Measurements from ENCODE around the gene AGAP1.

Gene AGAP1

DNA sequence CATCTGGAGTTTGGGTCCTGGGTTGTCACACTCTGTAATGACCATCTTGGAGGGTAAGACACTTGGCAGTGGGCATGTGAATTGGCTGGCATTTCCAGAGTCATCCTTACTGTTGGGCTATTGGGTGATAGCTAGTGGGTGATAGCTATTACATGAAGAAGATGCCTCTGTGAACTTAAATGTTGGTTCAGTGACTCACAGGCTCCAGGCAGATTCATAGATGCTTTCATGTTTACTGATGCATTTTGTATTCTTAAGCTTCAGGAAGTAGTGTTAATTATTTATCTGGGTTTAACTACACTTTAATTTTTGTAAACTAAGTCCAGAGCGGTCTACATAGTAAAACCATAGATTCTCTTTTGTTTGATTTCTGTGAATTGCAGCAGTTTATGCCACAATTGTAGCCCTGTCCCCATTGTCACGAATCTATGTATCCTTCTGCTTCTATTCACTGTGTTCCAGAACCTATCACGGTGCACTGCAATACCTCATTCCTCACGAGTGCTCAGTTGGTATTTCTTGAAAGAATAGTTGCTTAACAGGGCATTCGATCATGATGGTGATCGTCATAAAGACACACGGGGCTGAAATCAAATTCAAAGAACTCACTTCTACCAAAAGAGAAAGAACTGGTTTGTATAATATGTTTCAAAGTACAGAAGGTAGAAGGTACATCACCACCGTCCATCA lies 594.7 kb downstream of the AGAP1 start:
- TF ChIP-seq POLR2AphosphoS5 (IDR thresholded peaks at IDR 0.05; ENCODE audit: low read depth, low read length) (no peak), FOXP2 (optimal IDR thresholded peaks at IDR 0.05; ENCODE audit: borderline replicate concordance, extremely low read depth, extremely low read length, insufficient read depth) (no peak), TAF1 (IDR thresholded peaks at IDR 0.05; ENCODE audit: borderline replicate concordance, insufficient read depth, low read length) (no peak)
- TF ChIP-seq, protein P1, sequence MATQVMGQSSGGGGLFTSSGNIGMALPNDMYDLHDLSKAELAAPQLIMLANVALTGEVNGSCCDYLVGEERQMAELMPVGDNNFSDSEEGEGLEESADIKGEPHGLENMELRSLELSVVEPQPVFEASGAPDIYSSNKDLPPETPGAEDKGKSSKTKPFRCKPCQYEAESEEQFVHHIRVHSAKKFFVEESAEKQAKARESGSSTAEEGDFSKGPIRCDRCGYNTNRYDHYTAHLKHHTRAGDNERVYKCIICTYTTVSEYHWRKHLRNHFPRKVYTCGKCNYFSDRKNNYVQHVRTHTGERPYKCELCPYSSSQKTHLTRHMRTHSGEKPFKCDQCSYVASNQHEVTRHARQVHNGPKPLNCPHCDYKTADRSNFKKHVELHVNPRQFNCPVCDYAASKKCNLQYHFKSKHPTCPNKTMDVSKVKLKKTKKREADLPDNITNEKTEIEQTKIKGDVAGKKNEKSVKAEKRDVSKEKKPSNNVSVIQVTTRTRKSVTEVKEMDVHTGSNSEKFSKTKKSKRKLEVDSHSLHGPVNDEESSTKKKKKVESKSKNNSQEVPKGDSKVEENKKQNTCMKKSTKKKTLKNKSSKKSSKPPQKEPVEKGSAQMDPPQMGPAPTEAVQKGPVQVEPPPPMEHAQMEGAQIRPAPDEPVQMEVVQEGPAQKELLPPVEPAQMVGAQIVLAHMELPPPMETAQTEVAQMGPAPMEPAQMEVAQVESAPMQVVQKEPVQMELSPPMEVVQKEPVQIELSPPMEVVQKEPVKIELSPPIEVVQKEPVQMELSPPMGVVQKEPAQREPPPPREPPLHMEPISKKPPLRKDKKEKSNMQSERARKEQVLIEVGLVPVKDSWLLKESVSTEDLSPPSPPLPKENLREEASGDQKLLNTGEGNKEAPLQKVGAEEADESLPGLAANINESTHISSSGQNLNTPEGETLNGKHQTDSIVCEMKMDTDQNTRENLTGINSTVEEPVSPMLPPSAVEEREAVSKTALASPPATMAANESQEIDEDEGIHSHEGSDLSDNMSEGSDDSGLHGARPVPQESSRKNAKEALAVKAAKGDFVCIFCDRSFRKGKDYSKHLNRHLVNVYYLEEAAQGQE (IDR thresholded peaks at IDR 0.05; ENCODE audit: insufficient read depth in 1 of 2, low read depth in 2 of 2, low read length in 2 of 2), result no peak

DNA sequence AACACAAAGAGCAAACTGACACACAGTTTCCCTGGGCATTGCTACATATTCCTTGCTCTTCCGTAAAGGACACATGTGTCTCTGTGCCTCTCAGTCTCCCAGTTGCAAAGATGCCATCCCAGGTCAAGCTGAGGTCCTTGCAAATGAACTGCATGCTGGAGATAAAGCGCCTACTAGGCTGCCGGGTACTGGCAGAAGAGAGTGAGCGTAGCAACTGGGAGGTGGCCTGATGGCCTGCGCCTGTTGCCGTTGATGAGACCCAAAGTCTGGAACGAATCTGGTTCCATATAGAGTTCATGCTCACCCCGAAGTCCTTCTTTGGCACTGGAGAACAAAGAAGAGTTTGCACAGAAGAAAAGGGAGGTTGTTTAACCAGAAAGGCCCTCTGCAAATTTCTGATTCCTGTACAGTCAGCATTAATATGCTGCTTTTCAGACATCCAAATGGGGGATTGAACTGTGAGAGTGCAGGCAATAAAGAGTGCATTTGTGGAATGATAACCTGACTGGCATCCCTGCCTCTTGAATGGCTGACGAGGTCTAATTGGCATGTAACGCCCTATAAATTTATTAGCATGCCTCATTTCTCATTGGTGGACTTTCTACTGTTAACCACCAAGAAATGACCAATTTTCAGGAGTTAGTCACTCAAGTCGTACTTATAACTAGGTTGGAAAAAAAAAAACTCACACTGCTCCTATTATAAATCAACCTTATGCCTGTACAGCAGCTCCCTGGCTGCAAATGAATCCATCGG lies 595.6 kb downstream of the AGAP1 start:
- TF ChIP-seq SIN3A (IDR thresholded peaks at IDR 0.05; ENCODE audit: borderline replicate concordance, insufficient read depth, low read length) (no peak), POLR2AphosphoS5 (IDR thresholded peaks at IDR 0.05; ENCODE audit: low read depth, low read length) (no peak), FOXP2 (optimal IDR thresholded peaks at IDR 0.05; ENCODE audit: borderline replicate concordance, extremely low read depth, extremely low read length, insufficient read depth) (no peak), TAF1 (IDR thresholded peaks at IDR 0.05; ENCODE audit: borderline replicate concordance, insufficient read depth, low read length) (no peak)
- TF ChIP-seq, protein P1 (IDR thresholded peaks at IDR 0.05; ENCODE audit: insufficient read depth in 1 of 2, low read depth in 2 of 2, low read length in 2 of 2), result no peak

DNA sequence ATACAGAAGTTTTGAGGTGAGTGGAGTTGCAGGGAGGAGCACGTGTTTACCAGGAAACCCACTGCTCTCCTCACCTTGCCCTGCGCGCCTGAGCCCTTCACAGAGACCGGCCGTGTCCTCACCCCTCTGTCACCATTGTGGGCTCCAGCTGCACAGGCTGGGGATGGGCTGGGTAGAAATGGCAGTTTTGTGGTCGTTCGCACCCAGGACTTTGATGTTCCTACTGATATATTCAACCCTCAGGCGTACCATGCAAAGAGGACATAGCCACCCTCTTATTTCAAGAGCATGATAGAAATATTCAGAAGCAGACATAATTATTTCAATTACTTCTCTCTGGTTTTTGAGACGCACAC lies 596.2 kb downstream of the AGAP1 start:
- TF ChIP-seq POLR2AphosphoS5 (IDR thresholded peaks at IDR 0.05; ENCODE audit: low read depth, low read length), result no peak
- TF ChIP-seq FOXP2 (optimal IDR thresholded peaks at IDR 0.05; ENCODE audit: borderline replicate concordance, extremely low read depth, extremely low read length, insufficient read depth), result no peak
- TF ChIP-seq, protein P1 (IDR thresholded peaks at IDR 0.05; ENCODE audit: insufficient read depth in 1 of 2, low read depth in 2 of 2, low read length in 2 of 2), result no peak
- no peak for TF ChIP-seq SIN3A (IDR thresholded peaks at IDR 0.05; ENCODE audit: borderline replicate concordance, insufficient read depth, low read length)
- TF ChIP-seq TAF1 (IDR thresholded peaks at IDR 0.05; ENCODE audit: borderline replicate concordance, insufficient read depth, low read length), result no peak

DNA sequence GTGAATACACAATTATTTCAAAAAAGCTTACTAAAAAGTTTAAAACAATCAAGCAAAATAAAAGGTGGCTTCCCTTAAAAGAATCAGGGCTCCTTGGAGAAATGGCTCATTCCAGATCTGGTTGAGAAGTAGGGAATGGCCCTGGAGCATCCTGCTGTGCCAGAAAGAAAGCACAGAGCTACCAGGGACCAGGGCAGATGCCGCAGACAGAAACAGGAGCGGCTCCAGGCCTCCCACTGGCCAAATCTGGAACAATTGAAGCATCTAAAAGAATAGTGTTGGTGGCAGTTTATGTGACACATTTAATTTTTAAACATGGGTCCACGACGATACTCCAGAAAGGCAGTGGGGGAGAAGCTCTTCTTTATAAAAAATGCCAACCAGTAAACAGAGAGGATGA lies 598.9 kb downstream of the AGAP1 start:
- TF ChIP-seq TAF1 (IDR thresholded peaks at IDR 0.05; ENCODE audit: borderline replicate concordance, insufficient read depth, low read length) (no peak), FOXP2 (optimal IDR thresholded peaks at IDR 0.05; ENCODE audit: borderline replicate concordance, extremely low read depth, extremely low read length, insufficient read depth) (no peak), SIN3A (IDR thresholded peaks at IDR 0.05; ENCODE audit: borderline replicate concordance, insufficient read depth, low read length) (no peak), POLR2AphosphoS5 (IDR thresholded peaks at IDR 0.05; ENCODE audit: low read depth, low read length) (no peak)
- TF ChIP-seq, protein P1 (IDR thresholded peaks at IDR 0.05; ENCODE audit: insufficient read depth in 1 of 2, low read depth in 2 of 2, low read length in 2 of 2), result no peak
